CD4-positive, alpha-beta T cell treated with Interferon gamma for 1 hour (primary cell): ENCODE results near the gene STKLD1.

Experiments
- DNase-seq: peaks from one replicate; pipeline ENCODE4 v3.0.0-alpha.2; 2020

STKLD1 gene

GRCh38 chr9:133420392-133420827 lies 44.2 kb downstream of the STKLD1 start:
- peak; percentile 66 for DNase-seq

- DNase-seq: no peak
Measured at GRCh38 chr9:133421615-133422542, 45.7 kb downstream of the STKLD1 start, which contains the start of gene ADAMTS13. Gene ADAMTS13 (plus strand): TSS chr9:133422367. CDS start chr9:133422444, 77 bp downstream.

- no peak for DNase-seq
Measured at GRCh38 chr9:133423216-133423615, 47.0 kb downstream of the STKLD1 start.

- DNase-seq: no peak
Measured at GRCh38 chr9:133424187-133424586, 48.0 kb downstream of the STKLD1 start.

- DNase-seq: no peak
Measured at GRCh38 chr9:133425049-133425632, 49.0 kb downstream of the STKLD1 start.

- DNase-seq: no peak
Measured at GRCh38 chr9:133426011-133426410, 49.8 kb downstream of the STKLD1 start.

GRCh38 chr9:133427658-133428348 lies 51.6 kb downstream of the STKLD1 start:
- no peak for DNase-seq

GRCh38 chr9:133428617-133429101 lies 52.5 kb downstream of the STKLD1 start:
- no peak for DNase-seq

- DNase-seq: no peak
Measured at GRCh38 chr9:133429214-133429613, 53.0 kb downstream of the STKLD1 start.

GRCh38 chr9:133429641-133430161 lies 53.5 kb downstream of the STKLD1 start:
- DNase-seq: no peak

GRCh38 chr9:133430244-133430643 lies 54.1 kb downstream of the STKLD1 start:
- no peak for DNase-seq

GRCh38 chr9:133433351-133433843 lies 57.2 kb downstream of the STKLD1 start:
- DNase-seq: no peak

GRCh38 chr9:133436681-133437080 lies 60.5 kb downstream of the STKLD1 start:
- DNase-seq: no peak

GRCh38 chr9:133437753-133438531 lies 61.8 kb downstream of the STKLD1 start:
- no peak for DNase-seq

GRCh38 chr9:133439337-133439736 lies 63.2 kb downstream of the STKLD1 start:
- no peak for DNase-seq

GRCh38 chr9:133440874-133441273 lies 64.7 kb downstream of the STKLD1 start:
- DNase-seq: peak; percentile 69

- no peak for DNase-seq
Measured at GRCh38 chr9:133441571-133441970, 65.4 kb downstream of the STKLD1 start.

- DNase-seq: no peak
Measured at GRCh38 chr9:133443248-133443647, 67.1 kb downstream of the STKLD1 start.

- DNase-seq: no peak
Measured at GRCh38 chr9:133443982-133444381, 67.8 kb downstream of the STKLD1 start.

- no peak for DNase-seq
Measured at GRCh38 chr9:133445293-133445969, 69.3 kb downstream of the STKLD1 start.

- DNase-seq: no peak
Measured at GRCh38 chr9:133448487-133448972, 72.4 kb downstream of the STKLD1 start.
